Measurements from ENCODE around the gene CHMP5.

The CHMP5 gene

DNA sequence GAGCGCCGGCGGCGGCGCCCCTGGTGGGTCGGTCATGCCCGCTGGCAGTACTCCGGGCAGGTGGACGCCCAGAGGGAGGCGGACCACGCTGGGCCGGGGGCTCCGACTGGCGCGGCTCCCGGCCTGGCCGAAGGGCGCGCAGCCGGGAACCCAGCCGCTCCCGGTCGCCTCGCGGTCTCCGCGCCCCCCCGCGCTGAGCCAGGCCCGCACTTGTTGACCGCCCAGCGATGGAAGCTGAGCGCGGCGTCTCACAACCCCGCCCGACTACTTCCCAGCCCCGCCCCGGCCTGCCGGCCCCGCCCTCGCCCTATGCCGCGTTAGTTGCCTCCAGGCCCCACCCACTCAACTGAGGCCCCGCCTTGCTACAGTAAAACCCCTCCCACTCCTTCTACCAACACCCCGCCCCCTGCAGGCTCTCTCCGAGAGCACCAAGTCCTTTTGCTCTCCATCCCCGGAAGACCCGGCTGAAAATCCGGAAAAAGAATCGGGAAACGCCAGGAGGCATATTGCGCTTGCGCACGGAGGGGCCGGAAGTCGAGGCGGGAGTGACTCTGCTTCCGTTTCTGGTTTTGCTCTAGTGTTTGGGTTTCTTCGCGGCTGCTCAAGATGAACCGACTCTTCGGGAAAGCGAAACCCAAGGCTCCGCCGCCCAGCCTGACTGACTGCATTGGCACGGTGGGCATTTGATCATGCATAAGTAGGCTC lies at the start of gene CHMP5, which contains the start of gene BAG1:
Gene CHMP5 (plus strand): TSS at position 577 of the 705 bp plus-strand sequence. CDS start 30 bp downstream, at position 607.
Gene BAG1 (minus strand): TSS at position 236 of the 705 bp plus-strand sequence.
- DNase-seq, result peak; percentile 99

- DNase-seq, result no peak
These were observed 43.9 kb upstream of the CHMP5 start for GRCh38 chr9:33220681-33221567.

- no peak for DNase-seq
These were observed 43.3 kb upstream of the CHMP5 start for GRCh38 chr9:33221568-33221884.

GRCh38 chr9:33222031-33222430 lies 42.8 kb upstream of the CHMP5 start:
- DNase-seq, result no peak

DNA sequence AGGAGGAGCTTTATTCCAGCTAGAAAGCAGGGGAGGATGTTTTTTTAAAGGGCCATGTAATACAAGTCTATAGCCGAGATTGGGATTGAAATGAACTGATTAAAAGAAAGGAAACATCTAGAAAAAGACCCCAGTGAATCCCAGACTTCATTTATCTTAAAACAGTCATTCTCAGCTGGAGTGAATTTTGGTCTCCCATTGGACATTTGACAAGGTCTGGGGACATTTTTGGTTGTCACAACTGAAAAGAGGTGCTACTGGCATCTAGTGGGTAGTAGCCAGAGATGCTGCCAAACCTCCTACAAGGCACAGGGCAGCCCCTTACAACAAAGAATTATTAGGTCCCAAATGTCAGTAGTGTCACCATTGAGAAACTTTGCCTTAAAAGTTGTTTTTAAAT lies 41.2 kb upstream of the CHMP5 start:
- no peak for DNase-seq

DNA sequence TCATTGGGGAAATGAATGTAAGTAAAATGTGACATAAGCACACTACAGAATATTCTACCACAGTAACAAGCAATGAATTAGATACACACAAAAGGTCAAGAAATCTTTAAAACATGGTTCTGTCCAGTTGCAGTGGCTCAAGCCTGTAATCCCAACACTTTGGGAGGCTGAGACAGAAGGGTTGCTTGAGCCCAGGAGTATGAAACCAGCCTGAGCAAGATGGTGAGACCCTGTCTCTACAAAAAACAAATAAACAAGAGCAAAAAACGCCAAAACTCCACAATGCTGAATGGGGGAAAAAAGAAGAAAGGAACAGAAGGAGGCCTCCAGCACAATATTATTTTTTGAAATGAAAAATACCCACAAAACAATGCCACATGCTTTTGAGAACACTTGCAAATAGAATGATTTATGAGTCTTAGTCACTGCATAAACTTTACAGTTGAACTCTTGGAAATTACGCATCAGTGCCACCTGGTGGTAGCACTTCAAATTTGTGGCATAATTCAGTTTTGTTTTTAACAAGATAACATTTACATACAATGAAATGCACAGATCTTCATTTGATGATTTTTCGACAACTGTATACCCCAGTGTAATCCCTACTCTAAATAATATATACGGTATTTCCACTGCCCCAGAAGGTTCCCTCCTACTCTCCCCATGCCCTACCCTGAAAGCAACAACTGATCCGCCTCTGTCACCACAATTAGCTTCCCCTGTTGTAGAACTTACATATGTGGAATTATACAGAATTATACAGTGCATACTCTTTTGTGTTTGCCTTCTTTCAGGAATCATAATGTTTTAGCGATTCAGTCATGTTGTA lies 39.3 kb upstream of the CHMP5 start:
- peak; percentile 79 for DNase-seq

- no peak for DNase-seq
These were observed 37.8 kb upstream of the CHMP5 start for GRCh38 chr9:33227008-33227398.

GRCh38 chr9:33227741-33228140 lies 37.1 kb upstream of the CHMP5 start:
- DNase-seq, result no peak

DNA sequence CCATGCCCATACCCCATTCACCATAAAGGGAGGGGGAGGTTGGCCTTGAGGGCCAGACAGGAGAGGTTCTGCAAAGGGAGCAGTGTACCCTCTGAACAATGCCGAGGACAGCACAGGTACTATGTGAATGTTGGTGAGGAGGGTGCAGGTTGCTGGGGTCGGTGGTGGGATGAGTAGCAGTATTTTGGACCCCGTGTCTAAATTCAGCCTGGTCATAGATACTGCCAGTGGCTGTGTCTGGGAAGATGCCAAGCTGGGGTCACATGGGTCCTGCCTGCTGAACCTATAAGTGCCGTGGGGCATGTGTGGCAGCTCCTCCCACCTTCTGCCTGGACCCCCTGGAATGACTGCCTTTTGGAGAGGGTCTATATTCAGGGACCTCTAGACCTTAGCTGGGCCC lies 36.2 kb upstream of the CHMP5 start:
- no peak for DNase-seq

DNA sequence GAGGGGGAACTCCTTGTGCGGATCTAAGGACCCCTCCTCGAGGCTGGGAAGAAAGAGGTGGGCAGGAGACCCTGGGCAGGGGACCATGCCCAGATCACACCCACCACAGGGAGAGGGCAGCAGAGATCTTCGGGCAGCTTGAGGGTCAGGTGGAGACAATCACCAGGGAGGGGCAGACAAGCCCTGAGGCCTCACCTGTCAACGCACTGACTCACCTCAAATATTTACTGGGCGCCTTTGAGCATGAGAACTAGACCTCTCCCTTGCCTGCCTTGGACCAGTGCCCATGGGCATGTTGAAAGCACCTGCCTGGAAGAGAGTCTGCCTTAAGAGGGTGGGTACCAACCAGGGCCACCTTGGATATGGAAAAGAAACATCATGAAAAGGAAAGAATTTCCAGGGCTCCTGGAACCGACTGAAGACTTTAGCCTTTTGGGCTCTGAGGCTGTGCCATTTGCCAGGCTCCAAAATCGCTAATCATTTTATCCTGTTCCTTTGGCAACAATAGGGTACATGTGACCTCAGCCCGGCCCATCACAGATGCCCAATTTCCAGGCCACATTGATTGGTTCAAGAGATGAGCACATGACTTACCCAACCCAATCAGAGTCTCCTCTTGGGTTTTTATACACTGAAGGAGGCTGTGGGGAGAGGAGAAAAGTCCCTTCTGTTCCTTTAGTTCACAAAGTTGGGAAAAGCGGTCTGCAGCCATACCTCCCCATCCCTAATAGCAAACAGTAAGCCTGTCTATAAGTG lies 35.3 kb upstream of the CHMP5 start:
- DNase-seq, result no peak

DNA sequence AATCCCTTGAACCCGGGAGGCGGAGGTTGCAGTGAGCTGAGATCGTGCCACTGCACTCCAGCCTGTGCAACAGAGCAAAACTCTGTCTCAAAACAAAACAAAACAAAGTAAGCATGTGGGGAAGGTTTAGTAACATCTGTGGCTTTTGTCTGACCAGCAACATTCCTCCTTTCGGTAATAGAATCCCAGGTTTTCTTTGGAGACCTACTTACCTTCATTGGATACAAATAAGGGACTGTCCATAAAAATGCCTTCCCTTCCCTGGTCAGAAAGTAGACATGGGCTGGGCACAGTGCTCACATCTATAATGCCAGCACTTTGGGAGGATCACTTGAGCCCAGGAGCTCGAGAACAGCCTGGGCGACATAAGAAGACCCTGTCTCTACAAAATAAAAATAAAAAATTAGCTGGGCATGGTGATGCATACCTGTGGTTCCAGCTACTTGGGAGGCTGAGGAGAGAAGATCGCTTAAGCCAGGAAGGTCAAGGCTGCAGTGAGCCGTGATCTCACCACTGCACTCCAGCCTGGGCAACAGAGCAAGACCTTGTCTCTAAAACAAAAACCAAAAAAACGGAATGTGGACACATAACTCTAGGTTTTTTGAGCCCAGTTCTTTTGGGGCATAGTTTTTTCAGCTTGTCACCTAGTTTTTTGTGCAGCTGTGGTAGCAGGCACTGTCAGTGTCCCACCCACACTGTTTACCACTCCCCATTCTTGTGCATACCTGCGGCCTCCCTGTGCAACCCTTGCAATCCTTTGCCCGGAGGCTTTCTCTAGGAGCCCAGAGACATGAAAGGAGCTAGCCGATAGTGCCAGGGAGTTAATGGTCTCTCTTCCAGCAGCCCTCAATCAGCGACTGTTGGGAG lies 33.9 kb upstream of the CHMP5 start:
- no peak for DNase-seq

DNA sequence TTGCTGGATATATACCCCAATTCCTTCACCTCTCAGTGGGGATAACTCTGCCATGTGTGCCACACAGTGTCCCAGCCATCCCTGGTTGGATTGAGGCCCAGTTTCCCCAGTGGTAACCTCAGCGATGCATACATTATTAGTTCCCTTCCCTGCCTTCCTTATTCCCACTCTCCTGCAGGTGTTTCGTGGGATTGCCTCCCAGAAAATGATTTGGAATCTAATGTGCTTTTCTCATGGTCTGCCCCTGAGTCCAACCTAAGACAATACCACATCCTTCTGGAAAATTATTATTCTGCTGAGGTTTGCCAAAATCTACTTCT lies 33.3 kb upstream of the CHMP5 start:
- no peak for DNase-seq

GRCh38 chr9:33232815-33233214 lies 32.0 kb upstream of the CHMP5 start:
- no peak for DNase-seq

- no peak for DNase-seq
These were observed 31.1 kb upstream of the CHMP5 start for GRCh38 chr9:33233626-33234342.

- DNase-seq, result no peak
These were observed 30.1 kb upstream of the CHMP5 start for GRCh38 chr9:33234511-33235467.

GRCh38 chr9:33236571-33236970 lies 28.3 kb upstream of the CHMP5 start:
- DNase-seq, result no peak

DNA sequence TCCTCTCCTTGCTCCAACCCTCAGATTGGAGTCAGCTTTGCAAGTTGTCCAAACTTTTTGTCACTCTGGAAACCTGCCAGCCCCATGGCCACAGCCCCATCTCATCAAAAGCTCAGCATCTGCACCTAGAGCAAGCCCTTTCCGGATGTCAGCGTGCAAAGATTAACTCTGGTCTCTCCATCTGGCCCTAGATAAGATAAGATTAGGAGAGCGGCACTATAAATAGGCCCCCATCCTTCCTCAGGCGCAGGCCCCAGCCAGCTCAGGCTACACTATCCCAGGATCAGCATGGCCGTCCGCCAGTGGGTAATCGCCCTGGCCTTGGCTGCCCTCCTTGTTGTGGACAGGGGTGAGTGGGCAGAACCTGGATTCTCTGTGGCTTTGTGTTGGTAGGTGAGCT lies 24.9 kb upstream of the CHMP5 start, which contains the start of gene SPINK4:
Gene SPINK4 (plus strand): TSS at position 247 of the 400 bp plus-strand sequence. CDS start 42 bp downstream, at position 289.
- DNase-seq, result no peak

- no peak for DNase-seq
These were observed 23.6 kb upstream of the CHMP5 start for GRCh38 chr9:33241298-33241697.

DNA sequence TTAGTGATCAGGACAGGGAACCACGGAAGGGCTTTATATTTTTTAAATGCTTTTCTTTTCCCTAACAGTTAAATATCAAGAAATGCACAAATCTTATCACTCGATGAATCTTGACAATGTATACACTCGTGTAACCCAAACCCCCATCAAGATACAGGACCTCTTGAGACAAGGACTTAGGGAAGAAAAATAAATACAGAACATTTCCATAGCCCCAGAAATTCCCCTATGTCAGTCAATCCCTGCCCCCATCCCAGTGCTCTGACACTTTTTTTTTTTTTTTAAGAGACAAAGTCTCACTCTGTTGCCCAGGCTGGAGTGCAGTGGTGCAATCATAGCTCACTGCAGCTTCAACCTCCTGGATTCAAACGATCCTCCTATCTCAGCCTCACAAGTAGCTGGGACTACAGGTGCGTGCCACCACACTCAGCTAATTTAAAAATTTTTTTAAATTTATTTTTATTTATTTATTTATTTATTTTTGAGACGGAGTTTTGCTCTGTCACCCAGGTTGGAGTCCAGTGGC lies 22.2 kb upstream of the CHMP5 start:
- no peak for DNase-seq

Measured in activated CD8-positive, alpha-beta memory T cell treated with anti-CD3 and anti-CD28 coated beads, Interleukin-2, amount 50 U/mL, for 48 hours (primary cell).